HepG2 (cell line): ENCODE measurements around the gene CTTNBP2NL. TPM values are rescaled to one million over a fixed set of nuclear protein-coding genes. Genes with fewer than 3 reads are reported as not detected.
"Not testable (repeated sequence)": the region's sequence is repeated elsewhere in the genome, so short reads cannot be mapped to it uniquely, and the experiment has no call there.

Experiments
- ATAC-seq: fragments of 200-7000 bp; cut with Tn5 transposase; 3 replicates; pipeline ENCODE4 v1.9.1; 2020; ENCODE audit warnings: mild to moderate bottlenecking, moderate library complexity
- BruUV-seq: library from RNA; stranded (reverse); fragments of 400-500 nt; replicated peaks from 2 replicates; lab custom pipeline; 2021; lab: Mats Ljungman, UMichigan
- CTCF ChIA-PET: fragments of 300-600 bp; formaldehyde crosslinking; extraction: SDS; loops from one replicate; lab custom pipeline; 2021; ENCODE audit warnings: low total read pairs, inconsistent platforms, low intra/inter-chr PET ratio; lab: Yijun Ruan, JAX
- POLR2A ChIA-PET: fragments of 350-600 bp; sonication (Branson Sonifier 250); formaldehyde crosslinking; loops from one replicate; lab custom pipeline; 2020; ENCODE audit warnings: antibody characterized with exemption, inconsistent platforms; lab: Yijun Ruan, JAX
- DNase-seq: peaks from one replicate; pipeline ENCODE4 v3.0.0-alpha.2; 2015; ENCODE audit warnings: low spot score
- FAIRE-seq: peaks from 3 replicates; lab custom pipeline; 2011; peaks lifted over from hg19 to GRCh38; lab: Jason Lieb, UNC
- H2AFZ ChIP-seq: one replicate; pipeline ENCODE4 v1.6.1; 2011; ENCODE audit warnings: low read length, inconsistent platforms
- H3K27ac ChIP-seq: fragments of 300-600 bp; 3 replicates; pipeline ENCODE4 v1.8.0; 2011; ENCODE audit warnings: mixed run types, mild to moderate bottlenecking, mixed read lengths, low read length, inconsistent platforms; ENCODE audit not compliant: insufficient read depth; ENCODE audit errors: extremely low read length
- H3K27me3 ChIP-seq, 2 experiments: fragments of 200-600 bp in 1 of 2; 2 replicates in 1 of 2; 3 replicates in 1 of 2; pipeline versions ENCODE4 v1.6.0 to v1.8.0; 2011; ENCODE audit warnings: low read length in 2 of 2, mild to moderate bottlenecking in 2 of 2, moderate library complexity in 2 of 2, inconsistent platforms in 1 of 2; ENCODE audit not compliant: insufficient read depth in 2 of 2, control insufficient read depth in 1 of 2
- H3K36me3 ChIP-seq, 2 experiments: fragments of 200-600 bp in 1 of 2; replicated peaks in 1 of 2; 2 replicates in 1 of 2; 3 replicates in 1 of 2; pipeline versions ENCODE4 v1.5.1 to v1.8.0; 2011; ENCODE audit warnings: low read length in 2 of 2, inconsistent platforms in 1 of 2; ENCODE audit not compliant: insufficient read depth in 2 of 2, control insufficient read depth in 1 of 2
- H3K4me1 ChIP-seq: 2 replicates; pipeline ENCODE4 v1.5.1; 2012; ENCODE audit warnings: low read length, inconsistent platforms; ENCODE audit not compliant: insufficient read depth
- H3K4me2 ChIP-seq: 2 replicates; pipeline ENCODE4 v1.6.0; 2011; ENCODE audit warnings: low read depth, low read length, inconsistent platforms
- H3K4me3 ChIP-seq, 3 experiments: fragments of 200-600 bp in 1 of 3; sonication (generic), shearing (Covaris generic) in 1 of 3; replicated peaks in 1 of 3; 2 replicates each; pipeline ENCODE4 v1.5.1; 2011 to 2016; ENCODE audit warnings: low read length in 3 of 3, inconsistent platforms in 2 of 3, low read depth in 2 of 3, mild to moderate bottlenecking in 2 of 3, control low read depth in 1 of 3, mixed read lengths in 1 of 3; ENCODE audit not compliant: insufficient read depth in 1 of 3
- H3K79me2 ChIP-seq: one replicate; pipeline ENCODE4 v1.6.1; 2011; ENCODE audit warnings: low read length, inconsistent platforms; ENCODE audit not compliant: insufficient read depth
- H3K9ac ChIP-seq: 2 replicates; pipeline ENCODE4 v1.6.0; 2011; ENCODE audit warnings: mild to moderate bottlenecking, low read depth, low read length, inconsistent platforms; ENCODE audit not compliant: insufficient read depth
- H3K9me3 ChIP-seq: 2 replicates; pipeline ENCODE4 v1.5.1; 2012; ENCODE audit warnings: mild to moderate bottlenecking, low read length
- H4K20me1 ChIP-seq: 2 replicates; pipeline ENCODE4 v1.6.0; 2011; ENCODE audit warnings: inconsistent platforms, mild to moderate bottlenecking, low read length, moderate library complexity; ENCODE audit not compliant: insufficient read depth
- CC2D1A ChIP-seq: sonication (generic); formaldehyde crosslinking; IDR thresholded peaks from 2 replicates; pipeline ENCODE4 v1.8.1; 2023; ENCODE audit warnings: mild to moderate bottlenecking, missing genetic modification reagents
- EEA1 ChIP-seq: sonication (generic); formaldehyde crosslinking; IDR thresholded peaks from 2 replicates; pipeline ENCODE4 v1.5.1; 2020; ENCODE audit warnings: mild to moderate bottlenecking, missing genetic modification reagents, borderline replicate concordance
- KDM2A ChIP-seq: sonication (generic); formaldehyde crosslinking; IDR thresholded peaks from 2 replicates; pipeline ENCODE4 v1.4.0; 2020; ENCODE audit warnings: low read depth, missing genetic modification reagents, borderline replicate concordance
- MAZ ChIP-seq, 2 experiments: sonication (generic) in 1 of 2; formaldehyde crosslinking in 1 of 2; IDR thresholded peaks; 2 replicates each; pipeline versions ENCODE4 v1.5.0 to v1.6.1; 2012 to 2020; ENCODE audit warnings: low read depth in 2 of 2, mild to moderate bottlenecking in 2 of 2, borderline replicate concordance in 1 of 2, improper control_type of control experiment in 1 of 2, low read length in 1 of 2, missing genetic modification reagents in 1 of 2, moderate library complexity in 1 of 2
- NFKB2 ChIP-seq: sonication (generic); formaldehyde crosslinking; IDR thresholded peaks from 2 replicates; pipeline ENCODE4 v1.4.0; 2020; ENCODE audit warnings: missing genetic modification reagents, borderline replicate concordance
- PHF8 ChIP-seq: sonication (generic); formaldehyde crosslinking; IDR thresholded peaks from 2 replicates; pipeline ENCODE4 v1.5.0; 2020; ENCODE audit warnings: missing genetic modification reagents
- SRSF4 ChIP-seq: fragments of 200-400 bp; formaldehyde crosslinking; IDR thresholded peaks from one replicate; pipeline ENCODE4 v1.6.1; 2018; ENCODE audit warnings: mild to moderate bottlenecking, low read depth, low read length, moderate library complexity; ENCODE audit not compliant: poor library complexity, severe bottlenecking
- ZMAT3 ChIP-seq: sonication (generic); formaldehyde crosslinking; conservative IDR thresholded peaks from 2 replicates; pipeline ENCODE4 v1.7.0; 2021; ENCODE audit warnings: missing genetic modification reagents
- ZNF333 ChIP-seq: sonication (generic); formaldehyde crosslinking; IDR thresholded peaks from 2 replicates; pipeline ENCODE4 v1.4.0; 2020; ENCODE audit warnings: mild to moderate bottlenecking, missing genetic modification reagents, borderline replicate concordance
- ZNF761 ChIP-seq: sonication (generic); formaldehyde crosslinking; conservative IDR thresholded peaks from 2 replicates; pipeline ENCODE4 v1.4.0; 2020; ENCODE audit warnings: mild to moderate bottlenecking, missing genetic modification reagents
- ZNF839 ChIP-seq: sonication (generic); formaldehyde crosslinking; IDR thresholded peaks from 2 replicates; pipeline ENCODE4 v1.4.0; 2020; ENCODE audit warnings: missing genetic modification reagents, mild to moderate bottlenecking, borderline replicate concordance
- ZSCAN22 ChIP-seq: sonication (generic); formaldehyde crosslinking; IDR thresholded peaks from 2 replicates; pipeline ENCODE4 v1.4.0; 2020; ENCODE audit warnings: mild to moderate bottlenecking, missing genetic modification reagents
- WGBS: methylation state at CpG from one replicate; pipeline ENCODE4 v1.1.6; 2017; ENCODE audit warnings: low lambda C conversion rate; 5-methylcytosine and 5-hydroxymethylcytosine counted together
- in situ Hi-C: cut with HindIII; loops from 2 replicates; pipeline ENCODE4 v1.10.0; 2017; ENCODE audit warnings: low pct_unique_long_range_greater_than_20kb; ENCODE audit not compliant: extremely low pct_ligation_motif_present
- intact Hi-C: fragments of 100-400 bp; cut with micrococcal nuclease; formaldehyde crosslinking; loops from one replicate; pipeline ENCODE4 v1.10.0; 2022; ENCODE audit not compliant: unreplicated experiment
- polyA plus RNA-seq, 8 experiments: library from polyadenylated mRNA; depleted of rRNA in 3 of 8; stranded (reverse) in 7 of 8; unstranded in 1 of 8; fragments of >200 nt; fragmentation: Illumina TruSeq in 4 of 8; extraction: Trizol in 4 of 8; gene quantifications; 2 replicates each; pipeline versions ENCODE4 v1.2.1 to v1.2.3, GENCODE V29; 2011 to 2016; ENCODE audit warnings: low read depth in 4 of 8, missing spikeins in 1 of 8, mixed read lengths in 1 of 8; ENCODE audit not compliant: insufficient read depth in 1 of 8
- total RNA-seq, 5 experiments: library from RNA; depleted of rRNA; stranded (reverse); fragments of >200 nt; fragmentation: Illumina TruSeq; extraction: Trizol; gene quantifications; 2 replicates each; pipeline ENCODE4 v1.2.3, GENCODE V29; 2016; ENCODE audit warnings: low read depth in 1 of 5
- TF ChIP-seq, protein P1 (sequence below): IDR thresholded peaks from 2 replicates; pipeline ENCODE4 v1.6.1; 2016; ENCODE audit warnings: missing biosample characterization, missing genetic modification reagents, low read depth

Gene CTTNBP2NL
- total and polyA plus RNA-seq, 2 of the 13 experiments (the other 11 are each of a cell fraction or from before 2014, with no cell fraction given) = 2.1 to 4.1 TPM

DNA sequence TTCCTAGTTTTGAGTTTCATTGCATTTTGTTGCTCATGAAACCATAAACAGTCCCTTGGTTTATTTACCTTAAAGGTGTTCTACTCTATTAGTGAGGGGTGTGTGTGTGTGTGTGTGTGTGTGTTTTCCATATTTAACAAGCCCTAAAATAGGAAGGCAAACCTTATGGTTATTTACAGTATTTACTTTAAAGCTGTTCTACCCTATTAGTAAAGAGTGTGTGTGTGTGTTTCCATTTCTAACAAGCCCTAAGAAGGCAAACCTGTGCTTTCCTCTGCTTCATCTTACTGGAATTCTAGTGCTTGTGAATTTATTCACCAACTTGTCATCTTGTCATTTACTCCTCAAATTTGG, 53.6 kb downstream of the CTTNBP2NL start (continued):
- TF ChIP-seq MAZ (IDR thresholded peaks at IDR 0.05; ENCODE audit: borderline replicate concordance, low read depth, low read length) (no peak), MAZ (CRISPR knock-in tag; IDR thresholded peaks at IDR 0.05; ENCODE audit: low read depth) (no peak), KDM2A (no peak), ZMAT3 (CRISPR knock-in tag) (no peak), ZNF333 (CRISPR knock-in tag) (no peak), CC2D1A (no peak)
- TF ChIP-seq, protein P1, sequence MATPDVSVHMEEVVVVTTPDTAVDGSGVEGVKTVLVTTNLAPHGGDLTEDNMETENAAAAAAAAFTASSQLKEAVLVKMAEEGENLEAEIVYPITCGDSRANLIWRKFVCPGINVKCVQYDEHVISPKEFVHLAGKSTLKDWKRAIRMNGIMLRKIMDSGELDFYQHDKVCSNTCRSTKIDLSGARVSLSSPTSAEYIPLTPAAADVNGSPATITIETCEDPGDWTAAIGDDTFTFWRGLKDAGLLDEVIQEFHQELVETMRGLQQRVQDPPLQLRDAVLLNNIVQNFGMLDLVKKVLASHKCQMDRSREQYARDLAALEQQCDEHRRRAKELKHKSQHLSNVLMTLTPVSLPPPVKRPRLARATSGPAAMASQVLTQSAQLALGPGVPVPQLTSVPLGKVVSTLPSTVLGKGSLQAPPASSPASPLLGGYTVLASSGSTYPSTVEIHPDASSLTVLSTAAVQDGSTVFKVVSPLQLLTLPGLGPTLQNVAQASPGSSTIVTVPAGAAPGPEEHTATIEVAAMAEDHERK (CRISPR knock-in tag) = no peak

GRCh38 chr1:112450773-112451172, 54.8 kb downstream of the CTTNBP2NL start:
- no TSS peak for BruUV-seq
- intact Hi-C loops = no loop called here

DNA sequence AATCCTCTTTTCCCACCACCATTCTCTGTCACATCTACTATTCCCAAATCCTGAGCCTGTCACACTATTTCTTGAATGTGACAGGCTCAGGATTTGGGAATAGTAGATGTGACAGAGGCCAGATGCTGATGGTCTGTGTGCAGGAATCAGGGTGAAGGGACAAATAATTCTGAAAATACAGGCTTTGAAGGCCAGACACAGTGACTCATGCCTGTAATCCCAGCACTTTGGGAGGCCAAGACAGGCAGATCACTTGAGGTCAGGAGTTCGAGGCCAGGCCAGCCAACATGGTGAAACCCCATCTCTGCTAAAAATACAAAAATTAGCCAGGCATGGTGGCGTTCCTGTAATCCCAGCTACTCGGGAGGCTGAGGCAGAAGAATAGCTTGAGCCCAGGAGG, 55.3 kb downstream of the CTTNBP2NL start:
- H3K9ac ChIP-seq, H2AFZ ChIP-seq, H3K79me2 ChIP-seq, H3K9me3 ChIP-seq, DNase-seq, H3K4me2 ChIP-seq, intact Hi-C loops, BruUV-seq, FAIRE-seq, H4K20me1 ChIP-seq, ATAC-seq, H3K4me1 ChIP-seq, CTCF ChIA-PET, H3K4me3 ChIP-seq, POLR2A ChIA-PET, H3K27ac ChIP-seq, in situ Hi-C loops, H3K27me3 ChIP-seq: not testable (repeated sequence)
- H3K36me3 ChIP-seq = peaks cover 4 to 28% of the 10 kb centered on the region in 2 experiments; a peak in 4 of 5 replicates
- WGBS = 97% methylated on average over 3 of the region's 3 CpGs

More at GRCh38 chr1:112450773-112451172, 54.8 kb downstream of the CTTNBP2NL start:
- CTCF ChIA-PET = no interaction called here
- ATAC-seq = no peak
- no peaks in the 10 kb centered on the region for H3K79me2 ChIP-seq
- no peaks in the 10 kb centered on the region for H3K4me1 ChIP-seq
- H3K9ac ChIP-seq = no peak overlapping the region
- TF ChIP-seq, protein P1 (CRISPR knock-in tag) = no peak
- TF ChIP-seq ZSCAN22 = no peak
- TF ChIP-seq ZNF761 = no peak
- TF ChIP-seq ZNF839 (CRISPR knock-in tag) = no peak
- TF ChIP-seq EEA1 = no peak
- TF ChIP-seq NFKB2 (CRISPR knock-in tag) = no peak
- no peak for TF ChIP-seq PHF8 (CRISPR knock-in tag)
- TF ChIP-seq SRSF4 = no peak
- no peaks in the 10 kb centered on the region for H3K9me3 ChIP-seq
- H3K27ac ChIP-seq = no peak overlapping the region
- H3K4me2 ChIP-seq = no peak overlapping the region
- no peak overlapping the region for H2AFZ ChIP-seq
- no peaks in the 10 kb centered on the region for H4K20me1 ChIP-seq
- peaks cover 1 to 23% of the 10 kb centered on the region in 2 experiments; a peak in 3 of 5 replicates for H3K36me3 ChIP-seq
- H3K4me3 ChIP-seq = no peak overlapping the region
- DNase-seq = no peak
- no peak for FAIRE-seq
- in situ Hi-C loops = no loop called here
- no peaks in the 10 kb centered on the region for H3K27me3 ChIP-seq
- POLR2A ChIA-PET = no interaction called here
